ENCODE results near the gene LRP6.

LRP6 gene

DNA sequence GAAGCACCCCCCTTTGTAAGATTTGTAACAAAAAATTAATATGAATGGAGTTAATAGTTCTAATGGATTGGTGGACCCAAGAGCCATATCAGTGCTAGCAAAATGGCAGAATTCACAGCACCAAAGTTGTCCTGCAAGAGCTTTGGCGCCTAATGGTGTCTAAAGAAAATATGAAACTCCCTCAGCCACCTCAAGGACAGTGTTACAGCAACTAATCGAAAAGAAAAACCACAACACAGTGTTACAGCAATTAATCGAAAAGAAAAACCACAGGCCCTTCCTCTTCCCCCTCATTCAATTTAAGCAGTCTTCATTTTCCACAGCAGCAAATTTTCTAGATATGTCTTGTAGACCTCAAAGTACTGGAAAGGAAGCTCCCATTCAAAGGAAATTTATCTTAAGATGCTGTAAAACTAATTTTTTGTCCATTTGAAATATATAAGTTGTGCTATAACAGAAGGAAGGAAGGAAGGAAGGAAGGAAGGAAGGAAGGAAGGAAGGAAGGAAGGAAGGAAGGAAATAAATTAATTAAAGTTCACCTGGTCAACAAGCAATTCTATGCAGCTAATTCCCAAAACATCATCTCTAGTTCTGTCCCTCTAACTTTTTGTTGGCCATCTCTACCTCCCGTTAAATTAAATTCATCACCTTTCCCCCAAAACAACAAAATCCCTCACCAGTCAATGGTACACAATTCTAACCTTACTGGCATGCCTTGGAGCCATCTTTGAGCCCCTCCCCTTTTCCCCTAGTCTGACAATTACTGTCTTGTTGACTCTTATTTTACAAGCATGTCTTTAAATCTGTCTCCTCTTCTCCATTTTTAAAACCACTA, 17.4 kb downstream of the LRP6 start:
- ATAC-seq: no peak

DNA sequence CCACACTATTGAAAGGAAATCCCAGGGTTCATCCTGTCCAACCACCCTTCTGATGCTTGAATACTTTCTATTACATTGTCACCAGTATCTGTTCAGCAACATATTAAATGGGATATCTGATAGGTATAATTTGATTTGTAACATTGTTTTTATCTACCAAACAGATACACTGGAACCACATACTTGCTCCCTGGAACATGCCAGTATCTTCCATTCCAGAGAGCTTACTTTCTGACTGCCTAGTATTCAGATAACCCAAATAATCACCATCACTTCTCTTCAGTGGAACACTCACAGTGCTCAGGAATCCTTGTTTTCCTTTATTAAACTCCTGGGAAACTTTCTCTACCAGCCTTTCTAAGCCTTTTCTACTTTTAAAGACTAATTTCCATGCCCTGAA, 19.3 kb downstream of the LRP6 start:
- no peak for TF ChIP-seq BACH2 (CRISPR knock-in tag; IDR thresholded peaks at IDR 0.05; ENCODE audit: borderline replicate concordance)
- TF ChIP-seq SNAI2 (CRISPR knock-in tag; IDR thresholded peaks at IDR 0.05): no peak
- no peak for TF ChIP-seq ZFP3 (CRISPR knock-in tag; IDR thresholded peaks at IDR 0.05)
- TF ChIP-seq, protein P1, sequence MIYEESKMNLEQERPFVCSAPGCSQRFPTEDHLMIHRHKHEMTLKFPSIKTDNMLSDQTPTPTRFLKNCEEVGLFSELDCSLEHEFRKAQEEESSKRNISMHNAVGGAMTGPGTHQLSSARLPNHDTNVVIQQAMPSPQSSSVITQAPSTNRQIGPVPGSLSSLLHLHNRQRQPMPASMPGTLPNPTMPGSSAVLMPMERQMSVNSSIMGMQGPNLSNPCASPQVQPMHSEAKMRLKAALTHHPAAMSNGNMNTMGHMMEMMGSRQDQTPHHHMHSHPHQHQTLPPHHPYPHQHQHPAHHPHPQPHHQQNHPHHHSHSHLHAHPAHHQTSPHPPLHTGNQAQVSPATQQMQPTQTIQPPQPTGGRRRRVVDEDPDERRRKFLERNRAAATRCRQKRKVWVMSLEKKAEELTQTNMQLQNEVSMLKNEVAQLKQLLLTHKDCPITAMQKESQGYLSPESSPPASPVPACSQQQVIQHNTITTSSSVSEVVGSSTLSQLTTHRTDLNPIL (CRISPR knock-in tag; IDR thresholded peaks at IDR 0.05; ENCODE audit: low read depth): no peak
- TF ChIP-seq ZFP30 (CRISPR knock-in tag; IDR thresholded peaks at IDR 0.05): no peak
- no peak for TF ChIP-seq ISL1 (CRISPR knock-in tag; IDR thresholded peaks at IDR 0.05)
- TF ChIP-seq RARB (CRISPR knock-in tag; IDR thresholded peaks at IDR 0.05): no peak
- no peak for TF ChIP-seq PATZ1 (CRISPR knock-in tag; IDR thresholded peaks at IDR 0.05; ENCODE audit: borderline replicate concordance)
- TF ChIP-seq, protein P2, sequence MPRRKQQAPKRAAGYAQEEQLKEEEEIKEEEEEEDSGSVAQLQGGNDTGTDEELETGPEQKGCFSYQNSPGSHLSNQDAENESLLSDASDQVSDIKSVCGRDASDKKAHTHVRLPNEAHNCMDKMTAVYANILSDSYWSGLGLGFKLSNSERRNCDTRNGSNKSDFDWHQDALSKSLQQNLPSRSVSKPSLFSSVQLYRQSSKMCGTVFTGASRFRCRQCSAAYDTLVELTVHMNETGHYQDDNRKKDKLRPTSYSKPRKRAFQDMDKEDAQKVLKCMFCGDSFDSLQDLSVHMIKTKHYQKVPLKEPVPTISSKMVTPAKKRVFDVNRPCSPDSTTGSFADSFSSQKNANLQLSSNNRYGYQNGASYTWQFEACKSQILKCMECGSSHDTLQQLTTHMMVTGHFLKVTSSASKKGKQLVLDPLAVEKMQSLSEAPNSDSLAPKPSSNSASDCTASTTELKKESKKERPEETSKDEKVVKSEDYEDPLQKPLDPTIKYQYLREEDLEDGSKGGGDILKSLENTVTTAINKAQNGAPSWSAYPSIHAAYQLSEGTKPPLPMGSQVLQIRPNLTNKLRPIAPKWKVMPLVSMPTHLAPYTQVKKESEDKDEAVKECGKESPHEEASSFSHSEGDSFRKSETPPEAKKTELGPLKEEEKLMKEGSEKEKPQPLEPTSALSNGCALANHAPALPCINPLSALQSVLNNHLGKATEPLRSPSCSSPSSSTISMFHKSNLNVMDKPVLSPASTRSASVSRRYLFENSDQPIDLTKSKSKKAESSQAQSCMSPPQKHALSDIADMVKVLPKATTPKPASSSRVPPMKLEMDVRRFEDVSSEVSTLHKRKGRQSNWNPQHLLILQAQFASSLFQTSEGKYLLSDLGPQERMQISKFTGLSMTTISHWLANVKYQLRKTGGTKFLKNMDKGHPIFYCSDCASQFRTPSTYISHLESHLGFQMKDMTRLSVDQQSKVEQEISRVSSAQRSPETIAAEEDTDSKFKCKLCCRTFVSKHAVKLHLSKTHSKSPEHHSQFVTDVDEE (CRISPR knock-in tag; IDR thresholded peaks at IDR 0.05): no peak
- no peak for TF ChIP-seq TCF4 (CRISPR knock-in tag; IDR thresholded peaks at IDR 0.05; ENCODE audit: borderline replicate concordance)
- TF ChIP-seq POU6F1 (CRISPR knock-in tag; IDR thresholded peaks at IDR 0.05; ENCODE audit: borderline replicate concordance, low read depth): no peak
- no peak for TF ChIP-seq PPARA (CRISPR knock-in tag; IDR thresholded peaks at IDR 0.05; ENCODE audit: borderline replicate concordance)
- no peak for TF ChIP-seq ESRRG (CRISPR knock-in tag; IDR thresholded peaks at IDR 0.05)
- no peak for TF ChIP-seq CSRNP3 (CRISPR knock-in tag; IDR thresholded peaks at IDR 0.05)
- no peak for TF ChIP-seq ZC3H10 (CRISPR knock-in tag; IDR thresholded peaks at IDR 0.05)
- TF ChIP-seq GLIS3 (CRISPR knock-in tag; IDR thresholded peaks at IDR 0.05): no peak
- TF ChIP-seq ARNTL (CRISPR knock-in tag; IDR thresholded peaks at IDR 0.05; ENCODE audit: borderline replicate concordance, low read depth): no peak
- no peak for TF ChIP-seq TOX (CRISPR knock-in tag; IDR thresholded peaks at IDR 0.05; ENCODE audit: borderline replicate concordance)
- TF ChIP-seq CSDC2 (CRISPR knock-in tag; IDR thresholded peaks at IDR 0.05): no peak
- ATAC-seq: peak; percentile 66

More for the DNA sequence above, 17.4 kb downstream of the LRP6 start:
- TF ChIP-seq CSDC2 (CRISPR knock-in tag; IDR thresholded peaks at IDR 0.05) (no peak), TCF4 (CRISPR knock-in tag; IDR thresholded peaks at IDR 0.05; ENCODE audit: borderline replicate concordance) (no peak), ARNTL (CRISPR knock-in tag; IDR thresholded peaks at IDR 0.05; ENCODE audit: borderline replicate concordance, low read depth) (no peak), ZFP3 (CRISPR knock-in tag; IDR thresholded peaks at IDR 0.05) (no peak), ZNF8 (CRISPR knock-in tag; IDR thresholded peaks at IDR 0.05) (no peak), ESRRG (CRISPR knock-in tag; IDR thresholded peaks at IDR 0.05) (no peak), ZNF70 (CRISPR knock-in tag; IDR thresholded peaks at IDR 0.05) (no peak), PPARA (CRISPR knock-in tag; IDR thresholded peaks at IDR 0.05; ENCODE audit: borderline replicate concordance) (no peak), CSRNP3 (CRISPR knock-in tag; IDR thresholded peaks at IDR 0.05) (no peak), RARB (CRISPR knock-in tag; IDR thresholded peaks at IDR 0.05) (no peak)

Measured in SK-N-SH treated with all-trans-retinoic acid at 6 μM for 48 hours (cell line).